Stomach (tissue), 9 donors: ENCODE results near the gene ATP2B1. TPM values are rescaled to one million over a fixed set of nuclear protein-coding genes. Genes with fewer than 3 reads are reported as not detected.

ENCODE experiments used
- DNase-seq, 2 donors: peaks; one replicate each; pipeline versions ENCODE4 v3.0.0 to v3.0.0-alpha.2; 2013 to 2019
- H3K27ac ChIP-seq, 5 donors: fragments of 200-600 bp in 4 of 5; sonication (generic) in 4 of 5; one replicate each; pipeline ENCODE4 v1.5.1; 2013 to 2019; ENCODE audit warnings: mild to moderate bottlenecking in 1 of 5, moderate library complexity in 1 of 5
- H3K27me3 ChIP-seq, 3 donors: fragments of 200-600 bp; sonication (generic); one replicate each; pipeline ENCODE4 v1.5.1; 2017 to 2019; ENCODE audit warnings: mixed run types in 1 of 3
- H3K36me3 ChIP-seq, 4 donors: fragments of 200-600 bp; sonication (generic); 1 replicate in 3 of 4; 2 replicates in 1 of 4; pipeline ENCODE4 v1.5.1; 2016 to 2019
- H3K4me1 ChIP-seq, 4 donors: fragments of 200-600 bp; sonication (generic); one replicate each; pipeline ENCODE4 v1.5.1; 2016 to 2019
- H3K4me3 ChIP-seq, 4 donors: fragments of 200-600 bp; sonication (generic) in 3 of 4; one replicate each; pipeline ENCODE4 v1.5.1; 2016 to 2019; ENCODE audit warnings: mild to moderate bottlenecking in 1 of 4
- H3K9me3 ChIP-seq, 4 donors: fragments of 200-600 bp; sonication (generic); one replicate each; pipeline ENCODE4 v1.5.1; 2016 to 2019
- CTCF ChIP-seq, 7 experiments: fragments of 450-650 bp in 4 of 7; fragments of 200-600 bp in 3 of 7; sonication (generic) in 3 of 7; IDR thresholded peaks; one replicate each; pipeline ENCODE4 v1.5.1; 2016 to 2019; ENCODE audit warnings: antibody characterized with exemption in 7 of 7, control low read depth in 2 of 7, mild to moderate bottlenecking in 1 of 7
- EP300 ChIP-seq: sonication (generic); formaldehyde crosslinking; IDR thresholded peaks from one replicate; pipeline ENCODE4 v1.6.1; 2017; ENCODE audit warnings: antibody characterized with exemption
- POLR2A ChIP-seq, 4 donors: fragments of 450-650 bp; IDR thresholded peaks; one replicate each; pipeline ENCODE4 v1.6.1; 2016; ENCODE audit warnings: antibody characterized with exemption in 4 of 4, control low read depth in 2 of 4, mild to moderate bottlenecking in 1 of 4, moderate library complexity in 1 of 4
- POLR2AphosphoS5 ChIP-seq, 3 donors: sonication (generic); formaldehyde crosslinking; IDR thresholded peaks; one replicate each; pipeline ENCODE4 v1.6.1; 2016; ENCODE audit warnings: antibody characterized with exemption in 3 of 3
- WGBS, 5 donors: extraction: QIAGEN DNeasy Blood & Tissue Kit in 3 of 5; methylation state at CpG; one replicate each; pipeline versions ENCODE4 v1.1.5 to v1.1.7; 2013 to 2018; 5-methylcytosine and 5-hydroxymethylcytosine counted together
- intact Hi-C: fragments of 100-400 bp; cut with DNase I; formaldehyde crosslinking; loops from one replicate; pipeline ENCODE4 v1.15.1; 2023; ENCODE audit warnings: low total_unique reads
- polyA plus RNA-seq, 3 donors: library from polyadenylated mRNA; stranded (reverse); fragments of 200-250 nt; gene quantifications; one replicate each; pipeline ENCODE4 v1.2.3, GENCODE V29; 2013
- total RNA-seq, 5 donors: library from RNA; depleted of rRNA; stranded (reverse); fragments of >200 nt; gene quantifications; one replicate each; pipeline versions ENCODE4 v1.1.0 to v1.2.3, GENCODE V29; 2014 to 2016
- donor health status: healthy with polysubstance abuse.
- donor health status: Bipolar disorder and iron deficiency.
- donor health status: healthy.

Gene ATP2B1
- total and polyA plus RNA-seq, 8 donors, result 3.5 to 84.1 (median 18.6) TPM

DNA sequence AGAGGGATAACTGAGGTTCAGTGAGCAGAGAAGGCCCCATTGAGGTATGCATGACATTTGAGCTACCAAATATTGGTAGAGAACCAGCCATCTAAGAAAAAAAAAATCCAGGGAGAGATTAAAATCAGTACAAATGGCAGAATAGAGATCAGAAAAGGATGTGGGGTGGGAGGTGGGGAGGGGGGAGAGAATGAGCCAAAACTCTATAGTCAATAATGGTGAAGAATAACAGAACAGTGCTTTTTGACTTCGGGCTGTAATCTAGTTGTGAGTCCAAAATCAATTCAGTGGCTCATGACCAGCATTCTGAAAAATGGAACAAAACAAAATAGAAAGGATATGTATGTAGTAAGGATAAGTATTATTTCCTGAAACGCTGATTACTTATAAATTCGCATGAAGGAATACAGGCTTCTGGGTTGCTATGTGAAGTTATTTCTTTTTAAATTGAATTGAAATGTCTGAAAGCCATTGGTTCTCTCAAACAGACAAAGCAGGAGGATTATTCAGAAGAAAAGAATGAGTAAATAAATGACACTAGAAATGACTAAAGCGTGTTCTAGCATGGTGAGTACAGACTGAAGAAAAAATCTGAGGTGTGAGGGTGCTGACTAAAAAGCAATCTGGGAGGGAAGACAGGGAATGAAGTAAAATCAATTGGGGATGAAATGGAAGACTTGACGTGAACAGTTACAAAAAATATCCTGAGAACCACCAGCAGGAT, 72.4 kb downstream of the ATP2B1 start:
- Histone ChIP-seq H3K36me3 (peaks cover 0 to 16% (median 10%) of the 10 kb centered on the region in 4 donors), H3K4me1 (peaks cover 0 to 10% (median 0%) of the 10 kb centered on the region in 4 donors), H3K27ac (no peak overlapping the region), H3K27me3 (no peaks in the 10 kb centered on the region), H3K9me3 (no peaks in the 10 kb centered on the region), H3K4me3 (no peak overlapping the region)
- WGBS, 5 donors, result 83 to 92% (median 87%) methylated on average over 5 of the region's 5 CpGs
- DNase-seq, result no peak
- TF ChIP-seq CTCF (IDR thresholded peaks at IDR 0.05), result no peak
- TF ChIP-seq POLR2A (IDR thresholded peaks at IDR 0.05), result no peak
- no peak for TF ChIP-seq POLR2AphosphoS5 (IDR thresholded peaks at IDR 0.05)
- TF ChIP-seq EP300, result no peak
- intact Hi-C loops, result no loop called here

DNA sequence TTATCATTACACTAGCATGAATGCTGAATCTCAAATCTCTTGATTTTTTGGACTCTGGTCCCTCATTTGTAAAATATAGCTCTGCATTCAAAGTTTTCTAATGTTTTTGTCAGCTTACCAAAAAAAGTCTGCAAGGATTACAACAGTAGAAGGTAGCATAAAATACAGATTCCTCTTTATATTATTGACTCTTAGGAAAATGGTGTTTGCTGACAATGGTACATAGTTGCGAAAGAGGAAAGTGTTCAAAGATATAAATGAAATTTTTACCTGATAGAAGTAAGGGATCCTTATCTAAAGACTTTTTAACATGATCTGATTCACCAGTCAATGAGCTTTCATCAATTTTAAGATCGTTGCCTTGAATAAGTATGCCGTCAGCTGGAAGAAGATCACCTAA, 74.1 kb downstream of the ATP2B1 start:
- H3K4me3 ChIP-seq, result no peak overlapping the region
- 96 to 98% (median 98%) methylated on average over 3 of the region's 3 CpGs for WGBS, 5 donors
- no peak for DNase-seq
- H3K36me3 ChIP-seq, result peaks cover 0 to 24% (median 13%) of the 10 kb centered on the region in 4 donors
- H3K27me3 ChIP-seq, result no peaks in the 10 kb centered on the region
- TF ChIP-seq CTCF (IDR thresholded peaks at IDR 0.05), result no peak
- TF ChIP-seq EP300, result no peak
- TF ChIP-seq POLR2A (IDR thresholded peaks at IDR 0.05), result no peak
- no peak for TF ChIP-seq POLR2AphosphoS5 (IDR thresholded peaks at IDR 0.05)
- no peak overlapping the region for H3K27ac ChIP-seq
- no peaks in the 10 kb centered on the region for H3K9me3 ChIP-seq
- intact Hi-C loops, result no loop called here
- peaks cover 0 to 10% (median 0%) of the 10 kb centered on the region in 4 donors for H3K4me1 ChIP-seq

- intact Hi-C loops, result no loop called here
- peak in 1 of 2 donors; percentile 59 for DNase-seq
- Histone ChIP-seq H3K36me3 (peaks cover 0 to 39% (median 31%) of the 10 kb centered on the region in 4 donors), H3K27me3 (no peaks in the 10 kb centered on the region), H3K27ac (no peak overlapping the region), H3K9me3 (no peaks in the 10 kb centered on the region), H3K4me3 (no peak overlapping the region), H3K4me1 (peaks cover 0 to 10% (median 0%) of the 10 kb centered on the region in 4 donors)
- 44 to 58% (median 54%) methylated on average over 1 of the region's 1 CpG for WGBS, 5 donors
- TF ChIP-seq POLR2AphosphoS5 (IDR thresholded peaks at IDR 0.05), result peak in 2 of 3 donors; percentile 75 to 77
- TF ChIP-seq POLR2A (IDR thresholded peaks at IDR 0.05), result no peak
Measured at GRCh38 chr12:89632778-89633177, 75.9 kb downstream of the ATP2B1 start.

DNA sequence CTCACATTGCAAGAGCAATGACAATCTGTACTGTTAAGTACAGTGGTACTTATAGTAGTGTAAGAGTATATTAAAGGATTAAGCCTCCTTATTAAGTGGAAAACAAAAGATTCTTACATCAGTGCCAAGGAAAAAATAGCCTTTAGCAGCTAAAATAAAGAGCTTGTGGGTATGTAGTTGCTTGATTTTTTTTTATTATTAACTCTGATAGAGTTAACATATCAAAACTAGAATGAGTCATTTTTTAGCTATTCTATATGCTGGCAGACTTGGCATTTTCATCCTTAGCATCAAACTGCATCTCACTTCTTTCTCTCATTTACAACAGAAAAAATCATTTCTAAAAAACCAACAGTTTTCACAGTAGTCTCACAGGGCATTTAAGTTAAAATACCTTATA, 86.5 kb downstream of the ATP2B1 start:
- TF ChIP-seq EP300 (no peak), CTCF (IDR thresholded peaks at IDR 0.05) (no peak), POLR2AphosphoS5 (IDR thresholded peaks at IDR 0.05) (no peak), POLR2A (IDR thresholded peaks at IDR 0.05) (no peak)
- Histone ChIP-seq H3K9me3 (no peaks in the 10 kb centered on the region), H3K4me1 (no peaks in the 10 kb centered on the region), H3K27ac (no peak overlapping the region), H3K27me3 (no peaks in the 10 kb centered on the region), H3K36me3 (peaks cover 2 to 45% (median 38%) of the 10 kb centered on the region in 4 donors), H3K4me3 (no peak overlapping the region)
- intact Hi-C loops, result no loop called here
- DNase-seq, result no peak

GRCh38 chr12:89621521-89621920, 87.1 kb downstream of the ATP2B1 start:
- Histone ChIP-seq H3K27ac (no peak overlapping the region), H3K27me3 (no peaks in the 10 kb centered on the region), H3K4me3 (no peak overlapping the region), H3K36me3 (peaks cover 0 to 44% (median 34%) of the 10 kb centered on the region in 4 donors), H3K9me3 (no peaks in the 10 kb centered on the region), H3K4me1 (no peaks in the 10 kb centered on the region)
- intact Hi-C loops, result no loop called here
- WGBS, 5 donors, result 62 to 87% (median 82%) methylated on average over 1 of the region's 1 CpG
- DNase-seq, result no peak
- no peak for TF ChIP-seq POLR2A (IDR thresholded peaks at IDR 0.05)
- no peak for TF ChIP-seq CTCF (IDR thresholded peaks at IDR 0.05)
- TF ChIP-seq POLR2AphosphoS5 (IDR thresholded peaks at IDR 0.05), result no peak
- no peak for TF ChIP-seq EP300
